ENCODE data around the gene RGL1.

- TF ChIP-seq ZBTB7A (tag by site-specific recombination; IDR thresholded peaks at IDR 0.05; ENCODE audit: low read depth) (no peak), ZFHX2 (tag by site-specific recombination; conservative IDR thresholded peaks at IDR 0.05) (no peak), ZNF274 (IDR thresholded peaks at IDR 0.05; ENCODE audit: low read length) (no peak), ZNF274 (tag by site-specific recombination; IDR thresholded peaks at IDR 0.05; ENCODE audit: borderline replicate concordance) (no peak), ZNF391 (tag by site-specific recombination; IDR thresholded peaks at IDR 0.05; ENCODE audit: borderline replicate concordance, low read depth) (no peak), KLF8 (tag by site-specific recombination; IDR thresholded peaks at IDR 0.05) (no peak), MYNN (tag by site-specific recombination; IDR thresholded peaks at IDR 0.05; ENCODE audit: borderline replicate concordance) (no peak), KLF10 (tag by site-specific recombination; IDR thresholded peaks at IDR 0.05) (no peak), ZBTB11 (tag by site-specific recombination; conservative IDR thresholded peaks at IDR 0.05; ENCODE audit: low read depth) (no peak), ZBTB49 (tag by site-specific recombination; IDR thresholded peaks at IDR 0.05; ENCODE audit: low read depth) (no peak), ZNF280C (tag by site-specific recombination; IDR thresholded peaks at IDR 0.05) (no peak)
- TF ChIP-seq, protein P1, sequence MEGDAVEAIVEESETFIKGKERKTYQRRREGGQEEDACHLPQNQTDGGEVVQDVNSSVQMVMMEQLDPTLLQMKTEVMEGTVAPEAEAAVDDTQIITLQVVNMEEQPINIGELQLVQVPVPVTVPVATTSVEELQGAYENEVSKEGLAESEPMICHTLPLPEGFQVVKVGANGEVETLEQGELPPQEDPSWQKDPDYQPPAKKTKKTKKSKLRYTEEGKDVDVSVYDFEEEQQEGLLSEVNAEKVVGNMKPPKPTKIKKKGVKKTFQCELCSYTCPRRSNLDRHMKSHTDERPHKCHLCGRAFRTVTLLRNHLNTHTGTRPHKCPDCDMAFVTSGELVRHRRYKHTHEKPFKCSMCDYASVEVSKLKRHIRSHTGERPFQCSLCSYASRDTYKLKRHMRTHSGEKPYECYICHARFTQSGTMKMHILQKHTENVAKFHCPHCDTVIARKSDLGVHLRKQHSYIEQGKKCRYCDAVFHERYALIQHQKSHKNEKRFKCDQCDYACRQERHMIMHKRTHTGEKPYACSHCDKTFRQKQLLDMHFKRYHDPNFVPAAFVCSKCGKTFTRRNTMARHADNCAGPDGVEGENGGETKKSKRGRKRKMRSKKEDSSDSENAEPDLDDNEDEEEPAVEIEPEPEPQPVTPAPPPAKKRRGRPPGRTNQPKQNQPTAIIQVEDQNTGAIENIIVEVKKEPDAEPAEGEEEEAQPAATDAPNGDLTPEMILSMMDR (tag by site-specific recombination; IDR thresholded peaks at IDR 0.05): no peak
Measured at GRCh38 chr1:183836598-183836997, 31.7 kb downstream of the RGL1 start.
